Mucosa of descending colon (tissue), 3 donors: Measurements from ENCODE around the gene GALR2. TPM values are rescaled to one million over a fixed set of nuclear protein-coding genes. Genes with fewer than 3 reads are reported as not detected.
"Not testable (repeated sequence)": the region's sequence is repeated elsewhere in the genome, so short reads cannot be mapped to it uniquely, and the experiment has no call there.

Source experiments
- ATAC-seq: fragments of 200-7000 bp; cut with Tn5 transposase; one replicate; pipeline ENCODE4 v1.9.1; 2020; ENCODE audit warnings: mild to moderate bottlenecking, moderate library complexity
- DNase-seq, 3 donors: peaks; one replicate each; pipeline ENCODE4 v3.0.0-alpha.2; 2020
- H3K36me3 ChIP-seq: fragments of 200-600 bp; one replicate; pipeline ENCODE4 v1.8.0; 2021; ENCODE audit warnings: low read depth, mild to moderate bottlenecking
- H3K4me1 ChIP-seq: fragments of 200-600 bp; one replicate; pipeline ENCODE4 v1.8.0; 2021; ENCODE audit warnings: low read depth, mild to moderate bottlenecking
- H3K4me3 ChIP-seq: fragments of 200-600 bp; one replicate; pipeline ENCODE4 v1.8.0; 2021; ENCODE audit warnings: mild to moderate bottlenecking
- H3K9me3 ChIP-seq: fragments of 200-600 bp; one replicate; pipeline ENCODE4 v1.8.0; 2021; ENCODE audit warnings: mild to moderate bottlenecking
- intact Hi-C, 2 donors: fragments of 100-400 bp; cut with DNase I in 1 of 2; cut with micrococcal nuclease in 1 of 2; formaldehyde crosslinking; loops; one replicate each; pipeline versions ENCODE4 v1.11.0 to v1.11.1; 2022; cut with DNase I, micrococcal nuclease
- total RNA-seq, 3 donors: library from RNA; stranded (reverse); fragmentation: NEBNext Ultra II Directional in 2 of 3; extraction: Animal tissue kit (Norgen Biotek cat#: 25700) in 2 of 3; gene quantifications; one replicate each; pipeline versions ENCODE4 v1.2.1 to v1.2.4, GENCODE V29; 2021 to 2023
- TF ChIP-seq, protein P1 (sequence below): fragments of 200-600 bp; IDR thresholded peaks from one replicate; pipeline ENCODE4 v1.8.0; 2022; ENCODE audit warnings: antibody characterized with exemption, mild to moderate bottlenecking
- donor health status: DM: no; HTN: no; CAD: no; lungs with moderate emphysema.
- donor health status: DM: no; HTN: no; CAD: no.
- donor health status: DM: no; HTN: yes; CAD: no.

The GALR2 gene
- total RNA-seq, 3 donors from 2014 or later = 4.2 TPM; not detected in 2

DNA sequence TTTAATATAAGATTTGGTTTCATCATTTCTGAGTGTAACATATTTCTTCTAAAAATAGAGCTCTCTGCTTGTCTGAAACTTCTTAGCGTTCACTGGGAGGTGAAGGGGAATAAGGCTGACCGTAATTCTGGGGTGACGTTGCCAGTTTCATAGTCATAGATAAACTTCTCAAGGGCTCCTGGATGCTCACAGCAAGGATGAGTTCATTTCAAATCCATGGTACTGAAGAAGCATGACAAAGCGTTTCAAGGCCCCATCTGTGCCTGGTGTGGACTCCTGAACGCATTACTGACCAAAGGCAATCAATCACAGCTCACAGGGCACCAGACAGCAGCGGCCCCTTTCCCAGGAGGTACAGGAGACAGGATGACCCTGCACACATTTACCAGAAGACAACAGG is 35.5 kb upstream of the GALR2 start:
- no peak overlapping the region for H3K4me3 ChIP-seq
- DNase-seq (peak in 1 of 3 donors; percentile 11), ATAC-seq (no peak)
- H3K4me1 ChIP-seq = no peaks in the 10 kb centered on the region
- TF ChIP-seq, protein P1, sequence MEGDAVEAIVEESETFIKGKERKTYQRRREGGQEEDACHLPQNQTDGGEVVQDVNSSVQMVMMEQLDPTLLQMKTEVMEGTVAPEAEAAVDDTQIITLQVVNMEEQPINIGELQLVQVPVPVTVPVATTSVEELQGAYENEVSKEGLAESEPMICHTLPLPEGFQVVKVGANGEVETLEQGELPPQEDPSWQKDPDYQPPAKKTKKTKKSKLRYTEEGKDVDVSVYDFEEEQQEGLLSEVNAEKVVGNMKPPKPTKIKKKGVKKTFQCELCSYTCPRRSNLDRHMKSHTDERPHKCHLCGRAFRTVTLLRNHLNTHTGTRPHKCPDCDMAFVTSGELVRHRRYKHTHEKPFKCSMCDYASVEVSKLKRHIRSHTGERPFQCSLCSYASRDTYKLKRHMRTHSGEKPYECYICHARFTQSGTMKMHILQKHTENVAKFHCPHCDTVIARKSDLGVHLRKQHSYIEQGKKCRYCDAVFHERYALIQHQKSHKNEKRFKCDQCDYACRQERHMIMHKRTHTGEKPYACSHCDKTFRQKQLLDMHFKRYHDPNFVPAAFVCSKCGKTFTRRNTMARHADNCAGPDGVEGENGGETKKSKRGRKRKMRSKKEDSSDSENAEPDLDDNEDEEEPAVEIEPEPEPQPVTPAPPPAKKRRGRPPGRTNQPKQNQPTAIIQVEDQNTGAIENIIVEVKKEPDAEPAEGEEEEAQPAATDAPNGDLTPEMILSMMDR = no peak
- peaks cover 3% of the 10 kb centered on the region for H3K36me3 ChIP-seq
- no peaks in the 10 kb centered on the region for H3K9me3 ChIP-seq
- intact Hi-C loops = no loop called here

DNA sequence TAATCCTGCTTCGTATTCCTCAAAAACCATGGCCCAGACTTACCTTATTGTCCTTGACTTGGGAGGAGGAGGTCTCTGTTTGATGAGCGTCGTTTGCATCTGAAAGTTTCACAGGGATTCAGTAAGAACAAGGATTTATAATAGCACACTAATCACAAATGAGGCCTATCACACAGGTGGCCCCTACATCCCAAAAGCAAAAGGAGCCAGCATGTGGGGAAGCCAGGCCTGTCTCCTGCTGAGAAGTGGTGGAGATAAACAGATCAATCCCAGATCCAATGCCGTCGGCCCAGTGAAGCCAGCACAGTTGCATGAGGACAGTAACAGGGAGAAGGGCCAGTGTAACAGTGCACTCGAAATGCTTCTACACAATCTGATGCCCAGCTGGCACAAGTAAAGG is 34.2 kb upstream of the GALR2 start:
- no peak overlapping the region for H3K4me3 ChIP-seq
- peaks cover 3% of the 10 kb centered on the region for H3K36me3 ChIP-seq
- H3K9me3 ChIP-seq = no peaks in the 10 kb centered on the region
- ATAC-seq = no peak
- no peak for DNase-seq
- intact Hi-C loops = no loop called here
- H3K4me1 ChIP-seq = no peaks in the 10 kb centered on the region
- TF ChIP-seq, protein P1 = no peak

DNA sequence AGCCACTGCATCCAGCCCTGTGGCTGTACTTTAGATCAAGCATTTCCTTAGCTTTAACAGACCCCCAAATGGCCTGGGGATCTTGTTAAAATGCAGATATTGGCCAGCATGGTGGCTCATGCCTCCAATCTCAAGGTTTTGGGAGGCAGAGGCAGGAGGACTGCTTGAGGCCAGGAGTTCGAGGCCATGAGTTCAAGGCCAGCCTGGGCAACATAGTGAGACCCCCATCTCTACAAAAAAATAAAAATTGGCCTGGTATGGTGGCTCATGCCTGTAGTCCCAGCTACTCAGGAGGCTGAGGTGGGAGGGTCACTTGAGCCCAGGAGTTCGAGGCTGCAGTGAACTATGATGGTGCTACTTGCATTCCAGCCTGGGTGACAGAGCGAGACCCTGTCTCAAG is 31.7 kb upstream of the GALR2 start:
- DNase-seq, H3K9me3 ChIP-seq, intact Hi-C loops, H3K36me3 ChIP-seq, H3K4me3 ChIP-seq, H3K4me1 ChIP-seq, ATAC-seq: not testable (repeated sequence)

DNA sequence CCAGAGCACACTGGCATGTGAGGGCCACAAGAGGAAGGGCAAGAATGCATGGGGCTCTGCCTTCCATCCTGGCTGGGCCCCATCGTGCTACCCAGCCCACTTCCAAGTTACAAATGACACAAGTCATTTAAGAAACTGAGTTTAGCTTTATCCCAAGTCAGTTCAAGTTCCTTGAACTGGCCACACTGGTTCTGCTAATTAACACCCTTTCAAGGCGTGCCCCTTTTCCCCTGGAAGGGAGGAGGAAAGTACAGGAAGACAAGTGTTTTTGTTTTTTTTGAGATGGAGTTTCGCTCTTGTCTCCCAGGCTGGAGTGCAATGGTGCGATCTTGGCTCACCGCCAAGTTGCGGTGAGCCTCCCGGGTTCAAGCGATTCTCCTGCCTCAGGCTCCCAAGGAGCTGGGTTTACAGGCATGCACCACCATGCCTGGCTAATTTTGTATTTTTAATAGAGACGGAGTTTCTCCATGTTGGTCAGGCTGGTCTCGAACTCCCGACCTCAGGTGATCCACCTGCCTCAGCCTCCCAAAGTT is 30.0 kb upstream of the GALR2 start:
- ATAC-seq, intact Hi-C loops, H3K4me3 ChIP-seq, DNase-seq, H3K4me1 ChIP-seq, H3K9me3 ChIP-seq: not testable (repeated sequence)
- H3K36me3 ChIP-seq = peaks cover 11% of the 10 kb centered on the region

DNA sequence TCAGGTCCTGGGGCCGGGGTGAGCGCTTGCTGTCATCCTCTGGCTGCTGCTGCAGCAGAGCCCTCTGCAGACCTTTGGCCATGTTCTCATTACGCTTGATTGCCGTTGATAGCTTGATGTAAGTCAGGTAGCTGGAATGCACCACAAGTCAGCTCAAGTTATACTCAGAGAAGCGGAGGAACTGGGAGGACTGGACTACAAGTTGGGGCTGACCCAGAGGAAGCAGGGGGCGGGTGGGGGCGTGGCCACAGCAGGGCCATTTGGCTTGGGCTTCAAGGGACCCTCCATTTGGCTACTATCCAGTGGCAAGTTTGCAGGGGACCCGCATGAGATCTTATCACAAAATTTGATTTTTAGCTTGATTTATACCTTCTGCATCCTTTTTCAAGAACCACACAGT is 28.5 kb upstream of the GALR2 start:
- no peak for ATAC-seq
- TF ChIP-seq, protein P1 = no peak

DNA sequence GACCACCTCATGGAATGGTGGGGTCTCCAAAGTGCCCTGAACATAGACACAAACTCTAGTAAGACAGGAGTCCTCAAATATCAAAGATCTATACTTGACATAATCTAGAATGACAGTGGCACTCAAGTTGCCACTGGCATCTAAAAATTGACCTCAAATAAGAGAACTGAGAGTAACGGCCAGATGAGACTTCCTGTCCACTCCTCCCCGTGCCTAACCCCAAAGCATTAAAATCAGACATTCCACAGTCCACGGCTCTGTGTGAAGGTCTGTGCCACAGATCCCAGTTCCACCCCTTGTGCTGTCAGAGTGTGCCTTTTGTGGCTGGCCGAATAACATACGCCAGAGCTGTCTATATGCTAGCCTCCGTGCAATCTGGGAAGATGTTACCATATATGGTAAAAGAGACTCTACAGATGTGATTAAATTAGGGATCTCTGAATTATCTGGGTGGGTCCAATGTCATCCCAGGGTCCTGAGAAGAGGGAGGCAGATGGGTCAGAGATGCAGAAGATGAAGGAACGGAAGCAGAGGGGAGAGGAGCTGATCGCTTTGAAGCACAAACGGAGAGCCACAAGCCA is 26.5 kb upstream of the GALR2 start:
- intact Hi-C loops = no loop called here
- Histone ChIP-seq H3K4me3 (no peak overlapping the region), H3K4me1 (no peaks in the 10 kb centered on the region), H3K36me3 (peaks cover 8% of the 10 kb centered on the region), H3K9me3 (no peaks in the 10 kb centered on the region)
- DNase-seq (no peak), ATAC-seq (no peak)
- TF ChIP-seq, protein P1 = no peak

More for the DNA sequence above, 28.5 kb upstream of the GALR2 start:
- Histone ChIP-seq H3K36me3 (peaks cover 11% of the 10 kb centered on the region), H3K4me1 (no peaks in the 10 kb centered on the region), H3K9me3 (no peaks in the 10 kb centered on the region), H3K4me3 (no peak overlapping the region)
- no peak for DNase-seq
- intact Hi-C loops = no loop called here

DNA sequence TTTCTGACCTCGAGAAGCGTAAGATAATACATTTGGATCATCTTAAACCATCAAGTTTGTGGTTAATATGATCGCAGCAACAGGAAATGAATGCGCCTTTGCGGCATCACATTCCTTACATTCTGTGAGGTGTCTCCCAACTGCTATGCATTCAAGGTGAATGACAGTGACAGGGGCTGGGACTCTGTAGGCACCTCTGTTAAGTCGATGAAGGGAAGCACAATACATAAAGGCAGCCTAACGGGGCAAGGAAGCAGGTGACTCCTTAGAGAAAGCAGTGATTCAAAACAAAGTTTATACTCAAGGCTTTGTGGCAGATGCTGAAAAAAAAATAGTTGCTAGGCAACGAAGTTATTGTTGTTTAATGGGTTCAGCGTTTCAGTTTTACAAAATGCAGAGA is 25.9 kb upstream of the GALR2 start:
- ATAC-seq (no peak), DNase-seq (no peak)
- Histone ChIP-seq H3K4me3 (no peak overlapping the region), H3K4me1 (no peaks in the 10 kb centered on the region), H3K9me3 (no peaks in the 10 kb centered on the region), H3K36me3 (peaks cover 8% of the 10 kb centered on the region)
- intact Hi-C loops = no loop called here
- TF ChIP-seq, protein P1 = no peak
